Endothelial cell (in vitro differentiated cells): Measurements from ENCODE around the gene AAGAB. TPM values are rescaled to one million over a fixed set of nuclear protein-coding genes. Genes with fewer than 3 reads are reported as not detected.

Experiments
- DNase-seq: peaks from one replicate; pipeline ENCODE4 v3.0.0; 2021; ENCODE audit warnings: low spot score
- H3K27ac Mint-ChIP-seq: one replicate; pipeline ENCODE4 v1.8.0; 2021; ENCODE audit warnings: mixed read lengths, inconsistent platforms; ENCODE audit not compliant: unreplicated experiment
- H3K27me3 Mint-ChIP-seq: one replicate; pipeline ENCODE4 v1.8.0; 2021; ENCODE audit warnings: mild to moderate bottlenecking, moderate library complexity, mixed read lengths, inconsistent platforms; ENCODE audit not compliant: unreplicated experiment
- H3K36me3 Mint-ChIP-seq: one replicate; pipeline ENCODE4 v1.8.0; 2021; ENCODE audit warnings: mild to moderate bottlenecking, low read depth, mixed read lengths, inconsistent platforms; ENCODE audit not compliant: unreplicated experiment
- H3K4me1 Mint-ChIP-seq: one replicate; pipeline ENCODE4 v1.8.0; 2021; ENCODE audit warnings: mild to moderate bottlenecking, mixed read lengths, inconsistent platforms; ENCODE audit not compliant: unreplicated experiment
- H3K4me3 Mint-ChIP-seq: one replicate; pipeline ENCODE4 v1.8.0; 2021; ENCODE audit warnings: mild to moderate bottlenecking, mixed read lengths, inconsistent platforms; ENCODE audit not compliant: unreplicated experiment
- H3K9me3 Mint-ChIP-seq: one replicate; pipeline ENCODE4 v1.8.0; 2021; ENCODE audit warnings: mixed read lengths, inconsistent platforms; ENCODE audit not compliant: unreplicated experiment
- CTCF ChIP-seq: fragments of 200-600 bp; sonication (generic); IDR thresholded peaks from one replicate; pipeline ENCODE4 v1.5.0; 2021; ENCODE audit warnings: antibody characterized with exemption; ENCODE audit not compliant: unreplicated experiment
- total RNA-seq: library from RNA; stranded (reverse); fragmentation: NEBNext Ultra II Directional; extraction: Animal tissue kit (Norgen Biotek cat#: 25700); gene quantifications from one replicate; pipeline ENCODE4 v1.2.1, GENCODE V29; 2021; ENCODE audit not compliant: unreplicated experiment

The AAGAB gene
- total RNA-seq, 1 donor from 2014 or later, result 40.6 TPM

GRCh38 chr15:67190326-67190725 is 64.1 kb downstream of the AAGAB start:
- no peak for TF ChIP-seq CTCF
- no peak overlapping the region for H3K4me3 Mint-ChIP-seq
- peaks cover 12% of the 10 kb centered on the region for H3K36me3 Mint-ChIP-seq
- no peak for DNase-seq
- H3K27ac Mint-ChIP-seq, result no peak overlapping the region
- no peaks in the 10 kb centered on the region for H3K9me3 Mint-ChIP-seq
- peaks cover 2% of the 10 kb centered on the region for H3K27me3 Mint-ChIP-seq
- peaks cover 8% of the 10 kb centered on the region for H3K4me1 Mint-ChIP-seq

- Mint-ChIP-seq H3K4me3 (no peak overlapping the region), H3K9me3 (no peaks in the 10 kb centered on the region), H3K27ac (no peak overlapping the region), H3K27me3 (peaks cover 4% of the 10 kb centered on the region), H3K4me1 (peaks cover 8% of the 10 kb centered on the region), H3K36me3 (peaks cover 12% of the 10 kb centered on the region)
- no peak for TF ChIP-seq CTCF
- no peak for DNase-seq
Observed at GRCh38 chr15:67189326-67190051, 65.0 kb downstream of the AAGAB start.

GRCh38 chr15:67188551-67189218 is 65.8 kb downstream of the AAGAB start:
- DNase-seq, result no peak
- peaks cover 8% of the 10 kb centered on the region for H3K4me1 Mint-ChIP-seq
- no peak for TF ChIP-seq CTCF
- H3K27me3 Mint-ChIP-seq, result peaks cover 5% of the 10 kb centered on the region
- H3K36me3 Mint-ChIP-seq, result peaks cover 6% of the 10 kb centered on the region
- no peak overlapping the region for H3K4me3 Mint-ChIP-seq
- H3K9me3 Mint-ChIP-seq, result no peaks in the 10 kb centered on the region
- H3K27ac Mint-ChIP-seq, result no peak overlapping the region

- no peak overlapping the region for H3K4me3 Mint-ChIP-seq
- H3K36me3 Mint-ChIP-seq, result peaks cover 5% of the 10 kb centered on the region
- H3K4me1 Mint-ChIP-seq, result peaks cover 6% of the 10 kb centered on the region
- peaks cover 6% of the 10 kb centered on the region for H3K27me3 Mint-ChIP-seq
- TF ChIP-seq CTCF, result no peak
- no peak for DNase-seq
- H3K27ac Mint-ChIP-seq, result no peak overlapping the region
- H3K9me3 Mint-ChIP-seq, result no peaks in the 10 kb centered on the region
Observed at GRCh38 chr15:67187351-67187854, 67.1 kb downstream of the AAGAB start.

- peaks cover 6% of the 10 kb centered on the region for H3K27me3 Mint-ChIP-seq
- H3K36me3 Mint-ChIP-seq, result peaks cover 5% of the 10 kb centered on the region
- no peak for DNase-seq
- no peaks in the 10 kb centered on the region for H3K9me3 Mint-ChIP-seq
- no peak for TF ChIP-seq CTCF
- H3K4me1 Mint-ChIP-seq, result no peaks in the 10 kb centered on the region
- no peak overlapping the region for H3K27ac Mint-ChIP-seq
- no peak overlapping the region for H3K4me3 Mint-ChIP-seq
Observed at GRCh38 chr15:67186688-67187087, 67.8 kb downstream of the AAGAB start.
